GM12892 (cell line): Measurements from ENCODE around the gene HHAT.

ENCODE experiments used
- DNase-seq: peaks from one replicate; pipeline ENCODE4 v3.0.0; 2011; ENCODE audit not compliant: insufficient read length
- FAIRE-seq: peaks from 2 replicates; lab custom pipeline; 2011; peaks lifted over from hg19 to GRCh38; lab: Jason Lieb, UNC
- POLR2A ChIP-seq: IDR thresholded peaks from 2 replicates; pipeline ENCODE4 v1.6.1; 2011; ENCODE audit warnings: low read depth, low read length, control low read depth
- POLR2AphosphoS5 ChIP-seq: IDR thresholded peaks from 2 replicates; pipeline ENCODE4 v1.6.1; 2011; ENCODE audit warnings: low read depth, low read length, control low read depth
- TAF1 ChIP-seq: IDR thresholded peaks from 2 replicates; pipeline ENCODE4 v1.6.1; 2011; ENCODE audit warnings: low read depth, mild to moderate bottlenecking, control low read depth, low read length, borderline replicate concordance

The HHAT gene

DNA sequence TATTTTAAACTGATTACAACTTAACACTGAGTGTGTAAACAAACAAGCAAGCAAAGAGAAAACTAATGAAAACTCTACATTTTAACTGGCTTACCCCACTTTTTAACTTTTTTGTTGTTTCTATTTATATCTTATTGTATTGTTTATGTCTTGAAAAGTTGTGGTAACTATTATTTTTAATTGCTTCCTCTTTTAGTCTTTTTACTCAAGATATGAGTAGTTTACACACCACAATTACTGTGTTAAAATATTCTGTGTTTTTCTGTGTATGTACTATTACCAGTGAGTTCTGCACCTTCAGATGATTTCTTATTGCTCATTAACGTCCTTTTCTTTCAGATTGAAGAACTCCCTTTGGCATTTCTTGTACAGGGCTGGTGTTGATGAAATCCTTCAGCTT is 4.7 kb upstream of the HHAT start:
- FAIRE-seq (no peak), DNase-seq (no peak)
- TF ChIP-seq POLR2AphosphoS5 = no peak
- no peak for TF ChIP-seq POLR2A
- no peak for TF ChIP-seq TAF1

DNA sequence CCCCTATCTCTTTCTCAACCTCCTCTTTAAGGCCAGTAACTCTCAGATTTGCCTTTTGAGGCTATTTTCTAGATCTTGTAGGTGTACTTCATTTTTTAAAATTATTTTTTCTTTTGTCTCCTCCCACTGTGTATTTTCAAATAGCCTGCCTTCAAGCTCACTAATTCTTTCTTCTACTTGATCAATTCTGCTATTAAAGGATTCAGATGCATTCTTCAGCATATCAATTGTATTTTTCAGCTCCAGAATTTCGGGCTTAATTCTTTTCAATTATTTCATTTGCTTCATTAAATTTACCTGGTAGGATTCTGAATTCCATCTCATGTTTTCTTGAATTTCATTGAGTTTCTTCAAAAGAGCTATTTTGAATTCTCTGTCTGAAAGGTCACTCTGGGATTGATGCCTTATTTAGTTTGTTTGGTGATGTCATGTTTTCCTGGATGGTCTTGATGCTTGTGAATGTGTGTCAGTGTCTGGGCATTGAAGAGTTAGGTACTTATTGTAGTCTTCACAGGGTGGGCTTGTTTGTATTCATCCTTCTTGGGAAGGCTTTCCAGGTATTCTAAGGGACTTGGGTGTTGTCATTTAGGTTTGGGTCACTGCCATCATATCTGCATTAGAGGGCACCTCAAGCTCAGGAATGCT is 3.6 kb upstream of the HHAT start:
- DNase-seq = no peak
- TF ChIP-seq POLR2AphosphoS5 (no peak), POLR2A (no peak), TAF1 (no peak)
- no peak for FAIRE-seq

GRCh38 chr1:210328032-210328745 is 513 bp upstream of the HHAT start:
- FAIRE-seq (no peak), DNase-seq (no peak)
- TF ChIP-seq TAF1 (no peak), POLR2A (no peak), POLR2AphosphoS5 (no peak)

DNA sequence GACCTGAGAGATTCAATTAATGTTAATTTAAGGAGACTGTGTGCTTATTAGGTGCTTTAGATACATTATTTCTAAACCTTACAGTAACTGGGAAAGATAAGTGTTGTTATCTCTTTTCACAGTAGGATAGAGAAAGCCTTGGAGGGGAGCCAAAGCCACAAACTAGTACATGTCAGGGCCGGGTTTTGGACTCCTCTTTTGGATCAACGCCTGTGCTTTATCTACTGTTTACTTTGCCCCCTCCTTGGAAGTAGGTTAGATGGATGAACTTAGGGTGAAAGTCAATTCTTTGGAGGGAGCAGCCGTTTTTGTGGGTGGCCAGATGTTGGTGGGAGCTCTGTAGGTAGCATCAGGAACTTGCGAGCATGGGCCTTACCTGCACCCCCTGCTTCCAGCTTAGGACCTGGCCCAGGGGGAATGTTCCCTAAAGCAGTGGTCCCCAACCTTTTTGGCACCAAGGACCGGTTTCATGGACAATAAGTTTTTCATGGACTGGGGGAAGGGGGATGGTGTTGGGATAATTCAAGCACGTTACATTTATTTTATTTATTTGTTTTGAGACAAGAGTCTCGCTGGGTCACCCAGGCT is 1.7 kb downstream of the HHAT start:
- FAIRE-seq (no peak), DNase-seq (no peak)
- TF ChIP-seq TAF1 (no peak), POLR2AphosphoS5 (no peak), POLR2A (no peak)

DNA sequence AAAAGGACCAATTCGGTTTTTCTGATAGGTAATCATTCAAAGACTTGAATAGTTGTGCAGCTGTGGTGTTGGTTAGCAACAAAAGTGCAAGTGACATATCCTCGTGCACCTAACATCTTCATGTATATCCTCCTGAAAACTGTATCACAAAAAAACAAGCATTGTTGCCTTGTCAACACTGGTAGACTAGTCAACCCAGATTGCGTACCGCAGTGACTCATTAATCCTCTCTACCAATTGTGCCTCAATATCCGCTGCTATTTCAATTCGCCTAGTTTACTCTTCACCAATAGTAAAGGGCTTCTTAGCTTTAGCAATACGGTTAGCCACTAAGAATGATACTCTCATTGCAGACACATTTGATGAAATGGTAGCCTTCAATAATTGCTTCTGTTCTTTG is 3.5 kb downstream of the HHAT start:
- FAIRE-seq (peak; percentile 30), DNase-seq (no peak)
- TF ChIP-seq TAF1 (no peak), POLR2A (no peak), POLR2AphosphoS5 (no peak)

DNA sequence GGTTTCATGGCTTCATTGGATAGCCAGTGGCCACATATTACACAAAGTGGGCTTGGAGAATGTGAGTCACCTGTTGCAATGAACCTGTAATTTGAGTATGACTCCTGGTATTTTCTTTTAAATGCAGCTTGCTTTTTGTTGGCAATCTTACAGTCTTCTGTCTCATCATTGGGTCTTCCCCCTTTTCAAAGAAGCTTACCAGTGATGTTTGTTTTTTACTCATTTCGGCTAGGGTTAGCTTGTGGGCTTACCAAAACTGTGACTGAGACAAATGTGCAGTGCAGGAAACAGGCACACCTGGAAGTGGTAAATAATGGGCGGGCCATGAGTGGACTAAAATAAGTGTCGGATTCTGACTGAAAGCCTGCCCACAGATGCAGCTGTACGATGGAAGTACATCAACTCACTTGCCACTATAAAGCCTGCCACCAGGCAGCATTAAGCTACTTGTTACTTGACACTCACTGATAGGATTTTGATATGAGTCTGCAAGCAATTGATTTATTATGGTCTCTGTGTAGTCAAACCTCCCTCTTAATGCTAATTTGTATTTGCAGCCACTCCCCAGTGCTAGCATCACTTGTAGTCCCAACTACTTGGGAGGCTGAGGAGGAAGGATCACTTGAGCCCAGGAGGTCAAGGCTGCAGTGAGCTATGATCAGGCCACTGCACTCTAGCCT is 4.2 kb downstream of the HHAT start:
- peak; percentile 23 for DNase-seq
- FAIRE-seq = peak; percentile 84
- TF ChIP-seq POLR2A (no peak), TAF1 (0 out of 2 replicates have a peak, but pooled peaks have one; percentile 21), POLR2AphosphoS5 (no peak)

DNA sequence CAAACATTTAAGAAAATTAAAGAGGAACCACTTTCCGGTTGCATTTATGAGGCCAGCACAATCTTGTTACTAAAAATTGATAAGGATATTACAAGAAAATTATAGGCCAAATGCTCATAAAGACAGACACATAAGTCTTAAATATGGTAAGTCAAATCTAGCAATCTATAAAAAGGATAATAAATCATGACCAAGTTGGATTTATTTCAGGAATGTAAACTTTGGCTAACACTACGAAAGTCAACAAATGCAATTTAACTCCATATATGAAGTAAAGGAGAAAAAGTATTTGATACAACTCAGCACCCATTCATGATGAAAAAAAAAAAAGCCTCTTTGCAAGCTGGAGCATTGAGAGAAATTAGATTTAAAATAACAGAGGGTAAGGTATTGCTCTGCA is 6.3 kb downstream of the HHAT start:
- FAIRE-seq (no peak), DNase-seq (no peak)
- no peak for TF ChIP-seq POLR2AphosphoS5
- TF ChIP-seq TAF1 = no peak
- no peak for TF ChIP-seq POLR2A

DNA sequence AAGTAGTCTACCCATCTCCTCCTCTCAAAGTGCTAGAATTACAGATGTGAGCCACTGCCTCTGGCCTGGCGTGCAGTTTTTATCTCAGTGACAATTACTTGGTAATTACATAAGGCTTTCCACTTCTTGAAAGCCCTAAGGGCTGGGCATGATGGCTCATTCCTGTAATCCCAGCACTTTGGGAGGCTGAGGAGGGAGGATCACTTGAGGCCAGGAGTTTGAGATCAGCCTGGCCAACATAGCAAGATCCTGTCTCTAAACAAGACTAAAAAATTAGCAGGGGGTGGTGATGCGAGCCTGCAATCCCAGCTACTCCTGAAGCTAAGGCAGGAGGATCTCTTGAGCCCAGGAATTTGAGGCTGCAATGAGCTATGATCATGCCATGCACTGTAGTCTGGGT is 7.7 kb downstream of the HHAT start:
- FAIRE-seq (no peak), DNase-seq (no peak)
- TF ChIP-seq POLR2A (no peak), POLR2AphosphoS5 (no peak), TAF1 (no peak)

DNA sequence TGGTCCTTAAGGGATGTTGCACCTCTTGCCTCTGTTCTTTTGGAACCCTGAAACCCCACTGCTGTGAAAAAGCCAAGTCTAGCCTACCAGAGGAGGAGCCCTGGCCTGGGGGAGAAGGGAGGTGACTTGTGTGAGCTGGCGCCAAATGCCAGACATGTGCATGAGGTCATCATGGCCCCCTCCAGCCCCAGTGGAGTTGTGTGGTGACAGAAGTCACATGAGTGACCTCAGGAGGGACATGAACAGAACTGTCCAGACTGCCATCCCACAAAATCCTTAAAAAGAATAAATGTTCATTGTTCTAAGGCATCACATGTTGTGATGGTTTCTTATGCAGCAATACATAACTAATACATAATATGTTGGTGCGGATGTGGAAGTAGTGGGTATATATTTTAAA is 10.8 kb downstream of the HHAT start:
- TF ChIP-seq POLR2A (no peak), TAF1 (no peak), POLR2AphosphoS5 (no peak)
- FAIRE-seq (no peak), DNase-seq (no peak)

- no peak for TF ChIP-seq POLR2AphosphoS5
- no peak for TF ChIP-seq TAF1
- no peak for TF ChIP-seq POLR2A
- DNase-seq = no peak
- peak; percentile 82 for FAIRE-seq
Measured at GRCh38 chr1:210340311-210340710, 11.6 kb downstream of the HHAT start.

- DNase-seq (no peak), FAIRE-seq (peak; percentile 88)
- TF ChIP-seq TAF1 = no peak
Measured at GRCh38 chr1:210340841-210341240, 12.1 kb downstream of the HHAT start.
